BLaER1 (cell line): ENCODE measurements around the gene NAALADL1.

Experiments
- H3K27ac ChIP-seq: shearing (Covaris generic); formaldehyde crosslinking; 2 replicates; pipeline ENCODE4 v1.8.1; 2022
- H3K27me3 ChIP-seq: shearing (Covaris generic); formaldehyde crosslinking; 2 replicates; pipeline ENCODE4 v1.8.1; 2022
- H3K36me3 ChIP-seq: shearing (Covaris generic); formaldehyde crosslinking; 2 replicates; pipeline ENCODE4 v1.8.1; 2022
- H3K4me1 ChIP-seq: shearing (Covaris generic); formaldehyde crosslinking; 2 replicates; pipeline ENCODE4 v1.8.1; 2022
- H3K4me2 ChIP-seq: shearing (Covaris generic); formaldehyde crosslinking; 2 replicates; pipeline ENCODE4 v1.8.1; 2022
- H3K4me3 ChIP-seq: shearing (Covaris generic); formaldehyde crosslinking; 2 replicates; pipeline ENCODE4 v1.8.1; 2022
- H3K9ac ChIP-seq: shearing (Covaris generic); formaldehyde crosslinking; 2 replicates; pipeline ENCODE4 v1.8.1; 2022
- H3K9me3 ChIP-seq: shearing (Covaris generic); formaldehyde crosslinking; 2 replicates; pipeline ENCODE4 v1.8.1; 2022
- H4K20me1 ChIP-seq: shearing (Covaris generic); formaldehyde crosslinking; 2 replicates; pipeline ENCODE4 v1.8.1; 2022
- Cebpa-rat ChIP-seq: shearing (Covaris generic); IDR thresholded peaks from 2 replicates; pipeline ENCODE4 v1.8.1; 2022

The NAALADL1 gene

GRCh38 chr11:65053827-65054508 lies 4.4 kb downstream of the NAALADL1 start:
- Histone ChIP-seq H3K27me3 (no peaks in the 10 kb centered on the region), H3K4me2 (peak overlapping the region; percentile 57), H3K9me3 (no peaks in the 10 kb centered on the region), H3K4me1 (peaks cover 20% of the 10 kb centered on the region), H3K27ac (0 out of 2 replicates have a peak overlapping the region, but pooled peaks have one; percentile 18), H3K4me3 (no peak overlapping the region), H4K20me1 (no peaks in the 10 kb centered on the region), H3K9ac (0 out of 2 replicates have a peak overlapping the region, but pooled peaks have one; percentile 6), H3K36me3 (no peaks in the 10 kb centered on the region)
- no peak for TF ChIP-seq Cebpa-rat

DNA sequence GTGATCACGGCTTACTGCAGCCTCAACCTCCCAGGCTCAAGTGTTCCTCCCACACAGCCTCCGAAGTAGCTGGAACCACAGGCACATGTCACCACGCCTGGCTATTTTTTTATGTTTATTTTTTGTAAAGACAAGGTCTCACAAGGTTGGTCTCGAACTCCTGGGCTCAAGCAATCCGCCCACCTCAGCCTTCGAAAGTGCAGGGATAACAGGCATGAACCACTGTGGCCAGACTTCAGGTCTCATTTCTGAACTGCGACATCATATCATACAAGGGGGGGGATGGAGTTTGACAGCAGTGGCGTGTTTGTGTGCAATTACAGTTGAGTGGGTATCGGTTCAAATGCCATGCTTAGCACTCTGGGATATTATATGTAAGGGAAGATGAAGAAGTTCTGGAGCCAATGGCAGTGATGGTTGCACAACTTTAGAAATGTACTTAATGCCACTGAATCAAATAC lies 6.9 kb downstream of the NAALADL1 start:
- H3K4me2 ChIP-seq, result no peak overlapping the region
- no peak for TF ChIP-seq Cebpa-rat

DNA sequence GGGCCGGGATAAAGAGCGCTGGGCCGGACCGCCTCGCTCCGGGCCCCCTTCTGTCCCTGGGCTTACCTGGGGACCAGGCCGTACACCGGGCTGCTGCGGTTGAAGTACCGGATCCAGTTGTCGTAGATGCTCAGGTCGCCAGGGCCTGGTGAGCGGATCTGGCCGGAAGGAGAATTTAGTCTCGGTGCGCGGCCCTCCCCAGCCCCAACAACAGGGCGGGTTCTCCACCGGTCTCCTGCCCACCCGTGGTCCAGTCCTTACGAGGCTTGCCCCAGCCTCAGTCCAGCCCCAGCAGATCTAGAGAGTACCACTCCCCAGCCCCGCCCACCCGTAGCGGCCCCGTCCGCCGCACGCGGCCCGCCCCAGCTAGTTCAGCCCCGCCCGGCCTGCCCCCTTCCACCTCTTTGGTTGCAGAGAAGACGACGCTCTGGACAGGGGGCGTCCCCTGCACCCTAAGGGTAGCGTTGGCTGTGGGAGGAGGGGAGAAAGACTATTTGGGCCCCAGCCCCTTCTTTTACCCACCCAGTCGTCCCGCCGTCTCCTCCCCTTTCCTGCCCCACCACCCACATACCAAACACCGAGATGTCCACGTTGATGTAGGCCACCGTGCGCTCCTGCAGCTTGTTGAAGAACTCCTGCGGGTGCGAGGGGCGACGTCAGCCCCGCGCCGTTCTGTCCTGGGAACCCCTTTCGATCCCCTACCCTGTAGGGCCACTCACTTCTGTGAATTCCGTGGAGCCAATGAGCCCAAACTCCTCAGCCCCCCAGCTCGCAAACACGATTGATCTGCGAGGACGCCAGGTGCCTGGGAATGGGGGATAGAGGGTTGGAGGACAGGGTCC lies 10.6 kb downstream of the NAALADL1 start:
- H3K9me3 ChIP-seq, result no peaks in the 10 kb centered on the region
- H3K27me3 ChIP-seq, result peaks cover 25% of the 10 kb centered on the region
- no peak overlapping the region for H3K9ac ChIP-seq
- TF ChIP-seq Cebpa-rat, result no peak
- peaks cover 44% of the 10 kb centered on the region for H4K20me1 ChIP-seq
- no peak overlapping the region for H3K4me2 ChIP-seq
- H3K36me3 ChIP-seq, result peaks cover 38% of the 10 kb centered on the region
- H3K4me3 ChIP-seq, result no peak overlapping the region
- H3K4me1 ChIP-seq, result peaks cover 33% of the 10 kb centered on the region
- H3K27ac ChIP-seq, result no peak overlapping the region

More for the DNA sequence above, 6.9 kb downstream of the NAALADL1 start:
- Histone ChIP-seq H3K4me3 (no peak overlapping the region), H3K27me3 (peaks cover 22% of the 10 kb centered on the region), H3K9me3 (no peaks in the 10 kb centered on the region), H3K36me3 (peaks cover 3% of the 10 kb centered on the region; the same call in 1 of the 2 replicates), H3K9ac (no peak overlapping the region), H3K27ac (no peak overlapping the region), H3K4me1 (peaks cover 20% of the 10 kb centered on the region), H4K20me1 (peaks cover 12% of the 10 kb centered on the region)

DNA sequence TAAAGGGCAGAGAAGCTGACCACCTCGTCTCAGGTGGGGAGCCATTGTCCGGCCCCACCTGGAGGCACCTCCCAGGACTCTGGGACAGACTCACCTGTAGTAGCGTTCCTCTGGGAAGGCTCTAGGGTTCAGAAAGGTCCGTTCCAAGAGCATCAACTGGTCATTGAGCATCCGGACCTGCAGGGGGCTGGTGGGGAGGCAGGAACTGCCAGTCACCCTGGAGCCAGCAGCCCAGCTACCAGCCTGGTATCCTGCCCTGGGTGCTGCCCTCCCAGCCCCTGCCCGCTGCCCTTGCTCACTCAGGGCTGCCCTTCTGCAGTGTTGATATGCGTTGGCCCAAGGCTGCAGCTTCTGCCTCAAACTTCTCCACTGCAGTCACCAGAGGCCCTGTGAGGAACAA lies 12.6 kb downstream of the NAALADL1 start:
- no peak for TF ChIP-seq Cebpa-rat
- no peak overlapping the region for H3K4me3 ChIP-seq
- H3K36me3 ChIP-seq, result peaks cover 38% of the 10 kb centered on the region
- peaks cover 60% of the 10 kb centered on the region for H4K20me1 ChIP-seq
- no peak overlapping the region for H3K9ac ChIP-seq
- H3K9me3 ChIP-seq, result no peaks in the 10 kb centered on the region
- peaks cover 42% of the 10 kb centered on the region for H3K4me1 ChIP-seq
- H3K27me3 ChIP-seq, result peaks cover 25% of the 10 kb centered on the region
- no peak overlapping the region; the same call in 1 of the 2 replicates for H3K27ac ChIP-seq
- peak overlapping the region; percentile 52 for H3K4me2 ChIP-seq

DNA sequence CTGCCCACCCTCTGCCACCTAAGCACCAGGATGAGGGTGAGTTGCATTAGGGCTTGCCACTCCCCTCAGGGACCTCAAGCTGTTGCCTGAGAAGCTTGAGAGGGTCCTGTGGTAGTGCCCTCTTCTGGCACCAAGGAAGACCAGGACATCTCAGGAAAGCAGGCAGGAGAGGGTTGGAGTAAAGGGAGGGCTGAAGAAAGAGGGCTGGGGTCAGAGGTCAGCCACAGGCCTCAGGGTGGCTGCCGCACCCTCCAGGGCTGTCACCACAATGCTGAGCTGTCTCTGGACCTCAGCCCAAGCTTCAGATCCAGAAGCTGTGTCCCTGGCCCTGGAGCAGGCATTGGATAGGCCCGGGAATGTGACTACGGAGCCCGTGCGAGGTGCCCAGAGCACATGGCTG lies 13.3 kb downstream of the NAALADL1 start:
- H3K4me2 ChIP-seq, result peak overlapping the region; percentile 52
- H3K27me3 ChIP-seq, result peaks cover 25% of the 10 kb centered on the region
- H3K4me1 ChIP-seq, result peaks cover 48% of the 10 kb centered on the region
- no peak overlapping the region; the same call in 1 of the 2 replicates for H3K27ac ChIP-seq
- TF ChIP-seq Cebpa-rat, result no peak
- no peaks in the 10 kb centered on the region for H3K9me3 ChIP-seq
- peaks cover 60% of the 10 kb centered on the region for H4K20me1 ChIP-seq
- peaks cover 38% of the 10 kb centered on the region for H3K36me3 ChIP-seq
- no peak overlapping the region for H3K4me3 ChIP-seq
- 0 out of 2 replicates have a peak overlapping the region, but pooled peaks have one; percentile 19 for H3K9ac ChIP-seq

- Histone ChIP-seq H3K9ac (no peak overlapping the region), H3K27me3 (peaks cover 25% of the 10 kb centered on the region), H3K4me1 (peaks cover 59% of the 10 kb centered on the region), H3K4me2 (no peak overlapping the region), H4K20me1 (peaks cover 60% of the 10 kb centered on the region), H3K36me3 (peaks cover 38% of the 10 kb centered on the region), H3K9me3 (no peaks in the 10 kb centered on the region), H3K27ac (no peak overlapping the region), H3K4me3 (no peak overlapping the region)
- TF ChIP-seq Cebpa-rat, result no peak
Observed at GRCh38 chr11:65043881-65044501, 14.4 kb downstream of the NAALADL1 start.

DNA sequence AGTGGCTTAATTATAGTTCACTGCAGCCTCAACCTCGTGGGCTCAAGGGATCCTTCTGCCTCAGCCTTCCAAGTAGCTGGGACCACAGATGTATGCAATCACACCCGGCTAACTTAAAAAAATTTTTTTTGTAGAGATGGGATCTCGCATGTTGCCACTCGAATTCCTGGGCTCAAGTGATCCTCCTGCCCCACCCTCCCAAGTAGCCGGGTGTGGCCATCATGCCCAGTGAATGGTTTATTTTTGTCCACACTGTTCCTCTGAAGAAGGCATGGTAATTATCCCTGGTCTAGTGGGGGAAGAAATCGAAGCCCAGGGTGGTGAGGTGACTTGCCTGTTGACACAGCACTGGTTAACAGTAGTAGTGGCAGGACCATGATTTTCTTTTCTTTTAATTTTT lies 15.5 kb downstream of the NAALADL1 start:
- H3K4me1 ChIP-seq, result peaks cover 67% of the 10 kb centered on the region
- no peak for TF ChIP-seq Cebpa-rat
- H3K4me3 ChIP-seq, result no peak overlapping the region
- no peaks in the 10 kb centered on the region for H3K9me3 ChIP-seq
- peaks cover 43% of the 10 kb centered on the region for H3K36me3 ChIP-seq
- peak overlapping the region; percentile 90 for H3K4me2 ChIP-seq
- no peak overlapping the region for H3K27ac ChIP-seq
- H3K9ac ChIP-seq, result no peak overlapping the region
- H4K20me1 ChIP-seq, result peaks cover 60% of the 10 kb centered on the region
- H3K27me3 ChIP-seq, result peaks cover 18% of the 10 kb centered on the region

DNA sequence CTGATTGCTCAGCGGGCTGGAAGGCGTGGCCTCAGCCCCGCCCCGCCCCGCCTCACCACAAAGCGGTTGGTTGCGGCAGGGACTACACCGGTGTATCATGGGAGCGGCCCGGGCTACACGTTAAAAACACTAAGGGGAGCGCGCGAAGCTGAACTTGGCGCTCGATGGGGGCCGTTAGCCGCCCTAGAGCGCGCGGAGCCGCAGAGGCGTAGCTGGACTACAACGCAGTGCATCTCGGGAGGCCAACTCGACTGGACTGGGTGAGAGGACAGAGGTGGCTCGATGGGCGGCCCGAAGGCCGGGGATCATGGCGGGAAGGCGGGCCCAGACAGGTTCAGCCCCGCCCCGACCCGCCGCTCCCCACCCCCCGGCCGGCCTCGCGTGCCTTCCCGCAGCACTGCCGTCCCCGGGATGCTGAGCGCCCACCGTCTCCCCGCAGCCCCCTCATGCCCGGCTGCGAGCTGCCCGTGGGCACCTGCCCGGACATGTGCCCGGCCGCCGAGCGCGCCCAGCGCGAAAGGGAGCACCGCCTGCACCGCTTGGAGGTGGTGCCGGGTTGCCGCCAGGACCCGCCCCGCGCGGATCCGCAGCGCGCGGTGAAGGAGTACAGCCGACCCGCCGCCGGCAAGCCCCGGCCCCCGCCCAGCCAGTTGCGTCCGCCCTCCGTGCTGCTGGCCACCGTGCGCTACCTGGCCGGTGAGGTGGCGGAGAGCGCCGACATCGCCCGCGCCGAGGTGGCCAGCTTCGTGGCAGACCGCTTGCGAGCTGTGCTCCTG lies 17.3 kb downstream of the NAALADL1 start, which contains the start of gene SAC3D1:
Gene SAC3D1 (plus strand): TSS at position 364 of the 776 bp plus-strand sequence. CDS start 83 bp downstream, at position 447.
- Histone ChIP-seq H3K4me1 (peaks cover 67% of the 10 kb centered on the region), H3K27me3 (no peaks in the 10 kb centered on the region), H3K9me3 (no peaks in the 10 kb centered on the region), H3K9ac (peak within 1 kb of the TSS; percentile 84), H3K36me3 (peaks cover 55% of the 10 kb centered on the region), H3K4me2 (peak within 1 kb of the TSS; percentile 90), H4K20me1 (peaks cover 45% of the 10 kb centered on the region), H3K27ac (peak within 1 kb of the TSS; percentile 85), H3K4me3 (peak within 1 kb of the TSS; percentile 90)
- TF ChIP-seq Cebpa-rat, result no peak

DNA sequence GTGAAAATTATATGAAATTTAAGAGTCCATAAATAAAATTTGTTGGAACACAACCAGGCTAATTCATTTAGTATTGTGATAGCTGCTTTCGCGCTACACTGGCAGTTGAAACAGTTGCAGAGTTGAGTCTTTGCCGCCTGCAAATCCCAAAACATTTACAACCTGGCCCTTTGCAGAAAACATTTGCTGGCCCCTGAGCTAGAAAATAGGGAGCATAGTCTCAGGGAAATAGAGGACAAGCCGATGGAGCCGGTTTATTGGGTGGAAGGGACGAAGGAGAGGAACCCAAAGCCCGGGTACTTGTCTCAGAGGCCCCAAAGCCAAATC lies 17.9 kb downstream of the NAALADL1 start:
- H3K4me1 ChIP-seq, result peaks cover 64% of the 10 kb centered on the region
- H3K9me3 ChIP-seq, result no peaks in the 10 kb centered on the region
- H3K36me3 ChIP-seq, result peaks cover 55% of the 10 kb centered on the region
- peak overlapping the region; percentile 85 for H3K27ac ChIP-seq
- TF ChIP-seq Cebpa-rat, result no peak
- H3K9ac ChIP-seq, result peak overlapping the region; percentile 84
- H3K27me3 ChIP-seq, result no peaks in the 10 kb centered on the region
- H4K20me1 ChIP-seq, result peaks cover 39% of the 10 kb centered on the region
- peak overlapping the region; percentile 90 for H3K4me3 ChIP-seq
- H3K4me2 ChIP-seq, result peak overlapping the region; percentile 90
